Tibial nerve (tissue), 4 donors: Measurements from ENCODE around the gene KRT82. TPM values are rescaled to one million over a fixed set of nuclear protein-coding genes. Genes with fewer than 3 reads are reported as not detected.

Source experiments
- DNase-seq, 2 donors: peaks; one replicate each; pipeline ENCODE4 v3.0.0-alpha.2; 2019; ENCODE audit warnings: low spot score in 2 of 2
- H3K27ac ChIP-seq, 4 donors: fragments of 200-600 bp; sonication (generic) in 3 of 4; one replicate each; pipeline ENCODE4 v1.5.1; 2017 to 2019; ENCODE audit warnings: mild to moderate bottlenecking in 1 of 4
- H3K27me3 ChIP-seq, 2 donors: fragments of 200-600 bp; sonication (generic) in 1 of 2; one replicate each; pipeline versions ENCODE4 v1.5.1 to v1.6.0; 2017 to 2019
- H3K36me3 ChIP-seq, 3 donors: fragments of 200-600 bp; sonication (generic); one replicate each; pipeline ENCODE4 v1.5.1; 2018 to 2019
- H3K4me1 ChIP-seq, 4 donors: fragments of 200-600 bp; sonication (generic) in 3 of 4; one replicate each; pipeline ENCODE4 v1.5.1; 2017 to 2019
- H3K4me3 ChIP-seq, 4 donors: fragments of 200-600 bp; sonication (generic) in 3 of 4; one replicate each; pipeline ENCODE4 v1.5.1; 2017 to 2019; ENCODE audit warnings: mild to moderate bottlenecking in 1 of 4, moderate library complexity in 1 of 4
- H3K9me3 ChIP-seq, 4 donors: fragments of 200-600 bp; sonication (generic) in 3 of 4; one replicate each; pipeline ENCODE4 v1.5.1; 2017 to 2019
- EP300 ChIP-seq, 2 donors: sonication (generic); formaldehyde crosslinking; IDR thresholded peaks; one replicate each; pipeline ENCODE4 v1.6.1; 2017; ENCODE audit warnings: antibody characterized with exemption in 2 of 2, mild to moderate bottlenecking in 1 of 2
- POLR2A ChIP-seq, 2 donors: fragments of 450-650 bp; IDR thresholded peaks; one replicate each; pipeline ENCODE4 v1.6.1; 2017; ENCODE audit warnings: antibody characterized with exemption in 2 of 2, mild to moderate bottlenecking in 2 of 2, moderate library complexity in 2 of 2
- WGBS, 2 donors: methylation state at CpG; one replicate each; pipeline ENCODE4 v1.1.5; 2018; 5-methylcytosine and 5-hydroxymethylcytosine counted together
- total RNA-seq, 4 donors: library from RNA; depleted of rRNA; stranded (reverse); fragments of >200 nt; gene quantifications; one replicate each; pipeline ENCODE4 v1.1.0, GENCODE V29; 2016
- TF ChIP-seq, protein P1 (sequence below), 5 experiments: fragments of 200-600 bp in 3 of 5; fragments of 450-650 bp in 2 of 5; sonication (generic) in 3 of 5; IDR thresholded peaks; one replicate each; pipeline ENCODE4 v1.5.1; 2016 to 2019; ENCODE audit warnings: antibody characterized with exemption in 5 of 5, mild to moderate bottlenecking in 3 of 5, moderate library complexity in 2 of 5

Gene KRT82
- total RNA-seq, 4 donors from 2014 or later, result not detected

GRCh38 chr12:52428121-52428520 lies 22.0 kb upstream of the KRT82 start:
- Histone ChIP-seq H3K4me3 (no peak overlapping the region), H3K4me1 (peaks cover 0 to 8% (median 0%) of the 10 kb centered on the region in 4 donors), H3K36me3 (no peaks in the 10 kb centered on the region), H3K9me3 (no peaks in the 10 kb centered on the region), H3K27me3 (peaks cover 0 to 3% of the 10 kb centered on the region in 2 donors), H3K27ac (no peak overlapping the region)
- no peak for DNase-seq
- TF ChIP-seq POLR2A (IDR thresholded peaks at IDR 0.05), result no peak
- TF ChIP-seq EP300 (IDR thresholded peaks at IDR 0.05), result no peak
- TF ChIP-seq, protein P1, sequence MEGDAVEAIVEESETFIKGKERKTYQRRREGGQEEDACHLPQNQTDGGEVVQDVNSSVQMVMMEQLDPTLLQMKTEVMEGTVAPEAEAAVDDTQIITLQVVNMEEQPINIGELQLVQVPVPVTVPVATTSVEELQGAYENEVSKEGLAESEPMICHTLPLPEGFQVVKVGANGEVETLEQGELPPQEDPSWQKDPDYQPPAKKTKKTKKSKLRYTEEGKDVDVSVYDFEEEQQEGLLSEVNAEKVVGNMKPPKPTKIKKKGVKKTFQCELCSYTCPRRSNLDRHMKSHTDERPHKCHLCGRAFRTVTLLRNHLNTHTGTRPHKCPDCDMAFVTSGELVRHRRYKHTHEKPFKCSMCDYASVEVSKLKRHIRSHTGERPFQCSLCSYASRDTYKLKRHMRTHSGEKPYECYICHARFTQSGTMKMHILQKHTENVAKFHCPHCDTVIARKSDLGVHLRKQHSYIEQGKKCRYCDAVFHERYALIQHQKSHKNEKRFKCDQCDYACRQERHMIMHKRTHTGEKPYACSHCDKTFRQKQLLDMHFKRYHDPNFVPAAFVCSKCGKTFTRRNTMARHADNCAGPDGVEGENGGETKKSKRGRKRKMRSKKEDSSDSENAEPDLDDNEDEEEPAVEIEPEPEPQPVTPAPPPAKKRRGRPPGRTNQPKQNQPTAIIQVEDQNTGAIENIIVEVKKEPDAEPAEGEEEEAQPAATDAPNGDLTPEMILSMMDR (IDR thresholded peaks at IDR 0.05), result no peak
- WGBS, 2 donors, result 80 to 85% methylated on average over 8 to 9 of the region's 10 CpGs

GRCh38 chr12:52427083-52427482 lies 20.9 kb upstream of the KRT82 start:
- DNase-seq, result no peak
- 47 to 59% methylated on average over 1 of the region's 1 CpG for WGBS, 2 donors
- no peaks in the 10 kb centered on the region for H3K9me3 ChIP-seq
- H3K4me1 ChIP-seq, result peaks cover 0 to 8% (median 0%) of the 10 kb centered on the region in 4 donors
- H3K4me3 ChIP-seq, result no peak overlapping the region
- H3K27me3 ChIP-seq, result no peaks in the 10 kb centered on the region
- TF ChIP-seq, protein P1 (IDR thresholded peaks at IDR 0.05), result no peak
- H3K27ac ChIP-seq, result no peak overlapping the region
- no peaks in the 10 kb centered on the region for H3K36me3 ChIP-seq

- 87 to 94% methylated on average over 2 of the region's 2 CpGs for WGBS, 2 donors
- no peak overlapping the region for H3K27ac ChIP-seq
- H3K9me3 ChIP-seq, result no peaks in the 10 kb centered on the region
- peaks cover 0 to 8% (median 0%) of the 10 kb centered on the region in 4 donors for H3K4me1 ChIP-seq
- H3K27me3 ChIP-seq, result no peaks in the 10 kb centered on the region
- TF ChIP-seq EP300 (IDR thresholded peaks at IDR 0.05), result no peak
- TF ChIP-seq, protein P1 (IDR thresholded peaks at IDR 0.05), result no peak
- TF ChIP-seq POLR2A (IDR thresholded peaks at IDR 0.05), result no peak
- no peak overlapping the region for H3K4me3 ChIP-seq
- H3K36me3 ChIP-seq, result no peaks in the 10 kb centered on the region
- no peak for DNase-seq
These were observed 19.9 kb upstream of the KRT82 start for GRCh38 chr12:52426034-52426433.

- Histone ChIP-seq H3K4me1 (peaks cover 0 to 8% (median 0%) of the 10 kb centered on the region in 4 donors), H3K9me3 (no peaks in the 10 kb centered on the region), H3K27me3 (no peaks in the 10 kb centered on the region), H3K36me3 (no peaks in the 10 kb centered on the region), H3K27ac (no peak overlapping the region), H3K4me3 (no peak overlapping the region)
- 84 to 87% methylated on average over 5 of the region's 5 CpGs for WGBS, 2 donors
- TF ChIP-seq POLR2A (IDR thresholded peaks at IDR 0.05) (no peak), EP300 (IDR thresholded peaks at IDR 0.05) (no peak)
- TF ChIP-seq, protein P1 (IDR thresholded peaks at IDR 0.05), result no peak
- DNase-seq, result no peak
These were observed 19.3 kb upstream of the KRT82 start for GRCh38 chr12:52425466-52425865.

DNA sequence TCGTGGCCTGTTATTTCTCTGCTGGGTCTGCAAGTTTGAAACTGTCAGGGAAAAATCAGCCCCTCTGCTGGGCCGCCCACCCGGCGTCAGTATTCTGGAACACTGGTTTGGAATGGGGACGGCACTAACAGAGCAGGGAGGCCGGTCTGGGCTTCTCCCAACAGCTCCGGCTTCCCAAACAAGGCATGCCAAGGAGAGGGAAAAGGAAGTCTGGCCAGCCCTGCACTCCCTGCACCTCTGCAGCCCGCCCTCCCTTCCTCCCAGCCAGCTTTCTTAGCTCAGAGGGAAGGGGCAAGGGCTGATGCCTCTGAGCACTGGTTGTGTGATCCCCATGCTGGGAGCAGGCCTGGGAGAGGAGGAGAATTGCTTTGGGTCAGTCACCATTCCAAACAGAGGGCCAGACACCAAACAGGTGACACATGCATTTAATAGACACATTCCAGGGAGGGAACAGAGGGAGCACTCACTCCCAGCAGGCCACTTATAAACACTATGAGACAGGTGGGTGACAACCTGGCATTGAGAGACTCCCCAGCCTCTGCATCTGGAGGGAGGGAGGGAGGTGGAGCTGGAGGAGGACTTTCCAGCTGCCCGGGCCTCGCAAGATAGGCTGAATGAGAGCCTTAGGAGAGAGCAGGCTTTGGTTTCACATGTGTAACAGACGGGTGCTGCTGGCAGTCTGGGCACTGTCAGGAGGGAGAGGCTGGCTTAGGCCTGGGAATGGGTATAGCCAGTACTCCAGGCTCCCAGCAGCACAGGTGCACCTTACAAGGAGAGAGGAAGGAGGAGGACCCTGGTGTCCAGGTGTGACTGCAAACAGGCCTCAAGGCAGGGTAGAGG lies 17.7 kb upstream of the KRT82 start:
- WGBS, 2 donors, result 49 to 58% methylated on average over 11 of the region's 11 CpGs
- DNase-seq, result no peak
- no peaks in the 10 kb centered on the region for H3K27me3 ChIP-seq
- peaks cover 0 to 8% (median 0%) of the 10 kb centered on the region in 4 donors for H3K4me1 ChIP-seq
- H3K36me3 ChIP-seq, result no peaks in the 10 kb centered on the region
- TF ChIP-seq EP300 (IDR thresholded peaks at IDR 0.05) (no peak), POLR2A (IDR thresholded peaks at IDR 0.05) (no peak)
- TF ChIP-seq, protein P1 (IDR thresholded peaks at IDR 0.05), result no peak
- H3K9me3 ChIP-seq, result no peaks in the 10 kb centered on the region
- H3K4me3 ChIP-seq, result no peak overlapping the region
- peak overlapping the region in 1 of 4 donors; percentile 37 for H3K27ac ChIP-seq
